ENCODE results near the gene HES7.
A peak's percentile ranks its signal among the peaks of the same experiment; 100 is the strongest.

- TF ChIP-seq, protein P1, sequence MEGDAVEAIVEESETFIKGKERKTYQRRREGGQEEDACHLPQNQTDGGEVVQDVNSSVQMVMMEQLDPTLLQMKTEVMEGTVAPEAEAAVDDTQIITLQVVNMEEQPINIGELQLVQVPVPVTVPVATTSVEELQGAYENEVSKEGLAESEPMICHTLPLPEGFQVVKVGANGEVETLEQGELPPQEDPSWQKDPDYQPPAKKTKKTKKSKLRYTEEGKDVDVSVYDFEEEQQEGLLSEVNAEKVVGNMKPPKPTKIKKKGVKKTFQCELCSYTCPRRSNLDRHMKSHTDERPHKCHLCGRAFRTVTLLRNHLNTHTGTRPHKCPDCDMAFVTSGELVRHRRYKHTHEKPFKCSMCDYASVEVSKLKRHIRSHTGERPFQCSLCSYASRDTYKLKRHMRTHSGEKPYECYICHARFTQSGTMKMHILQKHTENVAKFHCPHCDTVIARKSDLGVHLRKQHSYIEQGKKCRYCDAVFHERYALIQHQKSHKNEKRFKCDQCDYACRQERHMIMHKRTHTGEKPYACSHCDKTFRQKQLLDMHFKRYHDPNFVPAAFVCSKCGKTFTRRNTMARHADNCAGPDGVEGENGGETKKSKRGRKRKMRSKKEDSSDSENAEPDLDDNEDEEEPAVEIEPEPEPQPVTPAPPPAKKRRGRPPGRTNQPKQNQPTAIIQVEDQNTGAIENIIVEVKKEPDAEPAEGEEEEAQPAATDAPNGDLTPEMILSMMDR (IDR thresholded peaks at IDR 0.05) = peak; percentile 64
- no peak for TF ChIP-seq ZFX (IDR thresholded peaks at IDR 0.05; ENCODE audit: borderline replicate concordance)
These were observed 13.5 kb downstream of the HES7 start for GRCh38 chr17:8110456-8110804.

Data from 22Rv1 (cell line).